PC-3 (cell line): ENCODE results near the gene ARHGAP23.

Experiments used
- CTCF ChIP-seq: fragments of 300-600 bp; sonication (generic); conservative IDR thresholded peaks from 2 replicates; pipeline ENCODE4 v1.5.1; 2017; ENCODE audit warnings: antibody characterized with exemption, low read depth, mild to moderate bottlenecking, low read length
- EZH2 ChIP-seq: fragments of 300-600 bp; sonication (generic); IDR thresholded peaks from one replicate; pipeline ENCODE4 v1.6.1; 2017; ENCODE audit warnings: antibody characterized with exemption, mild to moderate bottlenecking, low read length; ENCODE audit not compliant: unreplicated experiment
- EZH2phosphoT487 ChIP-seq: fragments of 300-600 bp; sonication (generic); IDR thresholded peaks from 2 replicates; pipeline ENCODE4 v1.6.1; 2018; ENCODE audit warnings: mild to moderate bottlenecking, antibody characterized with exemption, low read length, borderline replicate concordance

- TF ChIP-seq CTCF (no peak), EZH2phosphoT487 (no peak), EZH2 (no peak)
Observed at GRCh38 chr17:38551121-38551520, 122.9 kb downstream of the ARHGAP23 start.
